Measurements from ENCODE around the gene SEMA5A.

The SEMA5A gene

DNA sequence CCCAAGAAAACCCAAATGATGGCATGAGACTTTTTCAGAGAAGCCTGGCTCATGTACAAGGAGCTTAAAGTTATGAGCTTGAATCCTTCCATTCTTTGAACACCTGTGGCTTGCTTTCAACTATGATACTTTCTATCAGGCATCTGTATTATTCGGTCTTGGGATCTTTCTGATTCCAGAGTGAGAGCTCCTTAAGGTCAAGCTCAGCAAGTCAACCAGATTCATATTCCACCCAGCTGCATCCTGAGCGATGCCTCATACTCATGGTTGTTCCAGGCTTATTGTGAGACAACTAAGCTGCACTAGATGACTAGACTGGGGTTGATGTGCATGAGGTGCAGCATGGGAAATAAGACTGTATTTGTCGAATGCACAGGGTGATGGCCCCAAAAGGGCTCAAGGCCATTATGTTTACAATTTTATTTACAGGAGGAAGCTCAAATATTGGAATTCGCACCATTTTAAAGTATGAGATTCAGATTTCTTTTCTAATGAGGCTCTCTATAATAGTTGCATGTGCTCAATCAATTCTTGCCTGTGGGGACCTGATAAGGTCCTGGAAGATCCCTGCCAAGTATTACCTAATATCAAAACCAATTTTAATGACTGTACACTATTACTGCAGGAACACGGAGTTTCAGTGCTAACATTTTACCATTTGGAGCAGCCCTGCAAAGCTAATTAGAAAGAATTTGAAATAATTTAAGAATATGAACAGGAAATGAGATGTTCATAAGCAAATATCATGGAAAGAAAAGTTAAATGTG lies 453.8 kb downstream of the SEMA5A start:
- no peak for DNase-seq

- no peak for DNase-seq
Observed at GRCh38 chr5:9090381-9091026, 455.4 kb downstream of the SEMA5A start.

GRCh38 chr5:9089893-9090292 lies 456.0 kb downstream of the SEMA5A start:
- no peak for DNase-seq

GRCh38 chr5:9082996-9083395 lies 462.9 kb downstream of the SEMA5A start:
- DNase-seq, result no peak

- no peak for DNase-seq
Observed at GRCh38 chr5:9072701-9073100, 473.2 kb downstream of the SEMA5A start.

GRCh38 chr5:9071524-9071923 lies 474.4 kb downstream of the SEMA5A start:
- no peak for DNase-seq

- no peak for DNase-seq
Observed at GRCh38 chr5:9071074-9071473, 474.8 kb downstream of the SEMA5A start.

- no peak for DNase-seq
Observed at GRCh38 chr5:9069650-9070049, 476.2 kb downstream of the SEMA5A start.

DNA sequence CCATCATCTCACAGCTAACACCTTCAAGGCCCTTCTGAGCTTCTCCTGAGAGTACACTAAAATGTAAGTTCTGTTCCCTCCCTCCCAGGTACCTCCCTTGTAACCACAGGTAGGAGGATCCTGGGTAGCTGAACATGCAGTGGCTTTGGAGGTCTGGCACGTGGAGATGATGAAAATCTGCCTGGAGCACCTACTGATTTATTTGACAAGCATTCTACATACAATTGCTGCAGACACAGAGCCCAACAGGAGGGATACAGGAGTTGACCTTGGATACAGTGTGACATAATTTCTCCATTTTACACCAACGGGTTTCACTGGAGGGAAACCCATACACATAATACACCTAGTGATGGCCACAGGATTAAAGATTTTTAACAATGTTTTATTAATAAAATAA lies 478.7 kb downstream of the SEMA5A start:
- no peak for DNase-seq

DNA sequence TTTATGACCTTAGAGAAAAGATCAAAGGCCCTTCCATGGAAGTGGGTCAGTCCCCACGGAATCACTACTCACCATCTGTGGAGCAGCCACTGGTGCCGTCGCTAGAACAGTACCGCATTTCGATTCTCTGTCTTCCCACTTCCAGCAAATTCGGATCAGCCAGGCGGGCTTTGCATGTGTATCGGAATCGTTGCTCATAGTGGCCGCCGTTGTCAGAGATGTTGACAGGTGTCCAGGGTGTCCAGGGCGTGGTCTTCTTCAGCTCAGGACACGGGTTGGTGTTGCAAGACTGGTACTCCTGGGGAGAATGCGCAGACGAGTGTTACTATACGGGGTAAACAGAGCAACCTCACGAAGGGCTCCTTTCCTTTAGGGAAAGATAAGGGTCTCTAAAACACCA lies 479.5 kb downstream of the SEMA5A start:
- no peak for DNase-seq

GRCh38 chr5:9063615-9064245 lies 482.1 kb downstream of the SEMA5A start:
- DNase-seq, result no peak

DNA sequence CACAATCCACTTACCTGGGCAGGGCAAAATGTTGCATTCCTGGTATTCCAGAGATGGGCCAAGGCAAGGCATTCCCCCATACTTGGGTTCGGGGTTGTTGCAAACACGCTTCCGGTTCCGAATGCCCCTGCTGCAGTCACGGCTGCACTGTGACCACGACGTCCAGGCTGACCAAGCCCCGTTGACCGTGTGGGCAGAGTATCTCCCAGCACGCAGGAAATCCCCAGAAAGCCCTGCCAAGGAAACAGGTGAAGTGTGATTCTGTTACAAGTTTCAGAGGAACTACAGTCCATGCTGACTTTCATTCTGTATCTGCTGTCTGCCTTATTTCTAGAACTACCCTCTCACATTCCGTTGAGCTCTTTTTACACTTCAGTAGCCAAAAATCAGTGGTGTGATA lies 483.0 kb downstream of the SEMA5A start:
- no peak for DNase-seq

- DNase-seq, result peak; percentile 13
Observed at GRCh38 chr5:9059920-9060691, 485.8 kb downstream of the SEMA5A start.

GRCh38 chr5:9058666-9059065 lies 487.2 kb downstream of the SEMA5A start:
- DNase-seq, result no peak

DNA sequence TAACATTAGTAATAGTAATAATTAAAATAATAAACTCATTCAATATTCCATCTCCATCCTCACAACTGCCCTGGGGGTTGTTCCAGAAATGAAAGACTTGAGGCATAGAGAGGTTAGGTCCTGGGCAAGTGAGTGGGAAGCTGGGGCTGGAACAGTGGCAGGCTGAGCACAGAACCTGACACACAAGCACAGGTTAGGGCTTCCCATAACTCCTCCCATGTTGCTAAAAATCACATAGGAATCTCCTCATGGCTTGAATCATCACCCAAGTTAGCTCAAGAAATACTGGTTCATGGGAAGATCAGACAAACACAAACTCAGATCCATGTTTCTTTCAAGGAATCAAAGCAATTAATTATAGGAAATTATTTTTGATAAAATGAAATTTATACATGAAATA lies 487.7 kb downstream of the SEMA5A start:
- no peak for DNase-seq

DNA sequence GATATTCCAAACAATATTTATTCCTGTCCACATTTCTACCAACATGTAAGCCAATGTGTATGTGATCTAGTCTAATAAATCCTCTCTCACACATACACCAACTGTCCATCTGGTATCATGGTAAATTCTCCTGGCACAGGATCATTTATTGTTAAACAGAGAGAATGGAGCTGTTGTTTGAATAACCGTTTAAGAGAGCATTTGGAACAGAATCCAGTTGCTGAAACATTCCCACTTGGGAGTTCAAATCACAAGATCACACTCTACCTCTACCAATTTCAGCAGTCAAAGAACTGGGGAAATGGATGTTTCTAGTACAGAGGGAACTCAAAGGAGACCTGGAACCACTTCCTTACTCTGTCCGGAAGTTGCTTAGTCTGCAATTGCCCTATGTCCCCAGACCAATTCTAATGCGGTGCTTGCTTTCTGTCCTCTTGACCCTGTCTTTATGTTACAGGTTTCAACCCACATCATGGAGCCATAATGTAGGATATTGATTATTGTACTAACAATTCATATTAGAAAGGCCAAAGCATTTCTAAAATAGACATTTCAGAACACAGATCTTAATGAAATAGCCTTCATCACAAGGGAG lies 488.4 kb downstream of the SEMA5A start:
- no peak for DNase-seq

- no peak for DNase-seq
Observed at GRCh38 chr5:9056046-9056445, 489.8 kb downstream of the SEMA5A start.

DNA sequence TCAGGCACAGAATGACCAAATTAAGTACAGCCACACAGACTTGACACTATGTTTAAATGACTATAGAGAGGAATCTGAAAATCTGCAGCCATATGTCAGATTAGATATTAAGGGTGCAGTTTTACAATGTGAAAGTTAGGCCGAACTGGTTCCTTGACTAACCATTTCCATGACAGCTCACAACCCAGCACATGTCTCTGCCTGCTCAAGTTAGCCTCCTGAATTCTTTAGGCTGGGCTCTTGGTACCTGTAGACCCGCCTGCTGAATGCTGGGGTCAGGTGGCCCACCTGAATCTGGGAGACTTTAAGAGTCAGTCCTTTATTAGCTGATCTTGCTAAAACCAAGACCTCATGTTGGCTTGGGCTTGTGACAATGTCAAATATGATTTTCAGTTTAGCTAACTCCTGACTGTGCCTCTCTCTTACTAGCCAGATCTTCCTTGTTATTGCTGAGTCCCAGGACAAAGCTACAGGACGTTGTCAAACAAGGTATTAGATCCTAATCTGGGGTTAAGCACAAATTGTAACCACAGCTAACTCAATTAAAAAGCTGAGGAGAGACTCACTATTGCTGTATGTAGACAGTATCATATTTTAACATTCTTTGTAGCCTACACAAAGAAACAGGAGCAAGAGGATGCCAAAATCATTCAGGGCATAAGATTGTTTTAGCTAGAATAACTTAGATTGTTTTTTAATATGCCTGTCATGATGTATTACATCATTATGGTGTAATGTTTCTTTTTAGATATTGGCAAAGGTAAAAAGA lies 490.9 kb downstream of the SEMA5A start:
- DNase-seq, result no peak

GRCh38 chr5:9054322-9054721 lies 491.6 kb downstream of the SEMA5A start:
- no peak for DNase-seq

GRCh38 chr5:9052421-9052820 lies 493.5 kb downstream of the SEMA5A start:
- no peak for DNase-seq

DNA sequence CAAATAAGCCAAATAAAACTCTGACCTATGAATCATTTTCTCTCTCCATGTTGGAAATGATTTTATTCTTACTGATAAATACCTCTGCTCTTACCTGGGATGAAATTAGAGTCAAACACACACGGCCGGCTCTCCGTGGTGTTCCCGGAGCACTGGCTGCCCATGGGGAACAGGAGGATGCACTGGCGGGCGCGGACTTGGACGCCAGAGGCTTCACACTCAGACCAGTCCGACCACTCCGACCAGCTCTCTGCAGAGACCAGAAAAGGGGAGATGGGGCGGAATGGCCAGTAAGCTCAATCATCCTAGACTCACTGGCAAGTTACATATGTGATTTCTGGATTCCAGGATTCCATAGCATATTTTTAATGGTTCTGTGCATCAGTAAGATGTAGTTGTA lies 494.1 kb downstream of the SEMA5A start:
- no peak for DNase-seq

DNA sequence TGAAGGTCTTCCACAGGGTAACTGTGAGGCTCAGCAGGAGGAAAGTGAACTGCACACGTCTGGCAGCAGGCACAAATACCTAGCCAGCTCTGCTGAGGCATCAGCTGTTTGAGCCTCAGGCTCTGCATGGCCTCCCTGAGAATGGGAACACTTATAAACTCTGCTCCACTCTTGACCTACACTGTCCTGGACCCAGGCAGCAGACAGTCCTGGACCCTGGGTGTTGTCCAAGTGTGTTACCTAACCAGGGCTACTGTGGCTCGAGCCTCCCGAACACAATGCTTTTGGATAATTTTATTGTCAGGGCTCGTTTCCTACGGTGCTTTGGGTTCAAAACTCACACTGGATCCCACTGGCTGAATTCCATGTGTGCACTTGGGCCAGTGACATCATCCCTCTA lies 497.9 kb downstream of the SEMA5A start:
- no peak for DNase-seq
